K562 (cell line): ENCODE results near the gene P4HB. TPM values are rescaled to one million over a fixed set of nuclear protein-coding genes. Genes with fewer than 3 reads are reported as not detected.

Experiments used
- ATAC-seq: fragments of 200-7000 bp; cut with Tn5 transposase; 3 replicates; pipeline ENCODE4 v1.9.1; 2020; ENCODE audit warnings: moderate library complexity
- BruUV-seq: library from RNA; stranded (reverse); fragments of 400-500 nt; replicated peaks from 2 replicates; lab custom pipeline; 2021; lab: Mats Ljungman, UMichigan
- CTCF ChIA-PET: fragments of 300-600 bp; formaldehyde crosslinking; extraction: SDS; loops from one replicate; lab custom pipeline; 2021; ENCODE audit warnings: low intra/inter-chr PET ratio; lab: Yijun Ruan, JAX
- POLR2A ChIA-PET: fragments of 300-600, 350-650 bp; sonication (Branson Sonifier 250); formaldehyde crosslinking; extraction: SDS; loops from one replicate; lab custom pipeline; 2021; ENCODE audit warnings: antibody characterized with exemption, inconsistent platforms; lab: Yijun Ruan, JAX
- DNase-seq, 4 experiments: peaks; one replicate each; pipeline versions ENCODE4 v3.0.0 to v3.0.0-alpha.2; 2011 to 2018; ENCODE audit warnings: low spot score in 3 of 4, mixed read lengths in 3 of 4; ENCODE audit errors: extremely low read depth in 1 of 4
- FAIRE-seq: peaks from 2 replicates; lab custom pipeline; 2011; peaks lifted over from hg19 to GRCh38; lab: Jason Lieb, UNC
- H2AFZ ChIP-seq: 2 replicates; pipeline ENCODE4 v1.6.0; 2011; ENCODE audit warnings: low read depth, low read length, control low read depth, inconsistent platforms
- H3K27ac ChIP-seq: fragments of 200-600 bp; 3 replicates; pipeline ENCODE4 v1.8.0; 2011; ENCODE audit warnings: low read depth, mild to moderate bottlenecking, control low read depth, inconsistent platforms, low read length, moderate library complexity, mixed read lengths; ENCODE audit errors: extremely low read depth
- H3K27me3 ChIP-seq, 2 experiments: fragments of 300-600 bp in 1 of 2; 2 replicates in 1 of 2; 3 replicates in 1 of 2; pipeline versions ENCODE4 v1.6.0 to v1.8.0; 2011; ENCODE audit warnings: inconsistent platforms in 2 of 2, low read length in 2 of 2, mild to moderate bottlenecking in 1 of 2, mixed read lengths in 1 of 2, moderate library complexity in 1 of 2; ENCODE audit not compliant: control insufficient read depth in 2 of 2, insufficient read depth in 2 of 2
- H3K36me3 ChIP-seq: fragments of 300-600 bp; 3 replicates; pipeline ENCODE4 v1.8.0; 2011; ENCODE audit warnings: mild to moderate bottlenecking, low read length, inconsistent platforms; ENCODE audit not compliant: control insufficient read depth, insufficient read depth
- H3K4me1 ChIP-seq, 2 experiments: fragments of 200-600 bp in 1 of 2; replicated peaks in 1 of 2; 2 replicates in 1 of 2; 3 replicates in 1 of 2; pipeline versions ENCODE4 v1.5.1 to v1.8.0; 2011; ENCODE audit warnings: inconsistent platforms in 2 of 2, low read length in 2 of 2, mild to moderate bottlenecking in 1 of 2, mixed read lengths in 1 of 2, moderate library complexity in 1 of 2; ENCODE audit not compliant: control insufficient read depth in 2 of 2, insufficient read depth in 2 of 2
- H3K4me2 ChIP-seq: 2 replicates; pipeline ENCODE4 v1.6.1; 2011; ENCODE audit warnings: low read length, control low read depth, inconsistent platforms, mixed read lengths; ENCODE audit not compliant: insufficient read depth
- H3K4me3 ChIP-seq: fragments of 200-600 bp; sonication (generic), shearing (Covaris generic); 2 replicates; pipeline ENCODE4 v1.5.1; 2016; ENCODE audit warnings: control low read depth, inconsistent platforms
- H3K79me2 ChIP-seq: fragments of 200-600 bp; 3 replicates; pipeline ENCODE4 v1.8.0; 2011; ENCODE audit warnings: low read length, inconsistent platforms; ENCODE audit not compliant: control insufficient read depth, insufficient read depth
- H3K9ac ChIP-seq, 2 experiments: 2 replicates each; pipeline versions ENCODE4 v1.6.0 to v1.6.1; 2011; ENCODE audit warnings: low read depth in 2 of 2, low read length in 2 of 2, control low read depth in 1 of 2, inconsistent platforms in 1 of 2, mild to moderate bottlenecking in 1 of 2, mixed read lengths in 1 of 2; ENCODE audit not compliant: insufficient read depth in 1 of 2
- H3K9me1 ChIP-seq: one replicate; pipeline ENCODE4 v1.6.0; 2011; ENCODE audit warnings: inconsistent platforms, mild to moderate bottlenecking, low read length, moderate library complexity; ENCODE audit not compliant: control insufficient read depth, insufficient read depth
- H3K9me3 ChIP-seq: replicated peaks from 2 replicates; pipeline ENCODE4 v1.5.1; 2011; ENCODE audit warnings: low read depth, low read length, inconsistent platforms; ENCODE audit not compliant: control insufficient read depth, insufficient read depth
- H4K20me1 ChIP-seq: replicated peaks from 2 replicates; pipeline ENCODE4 v1.6.1; 2011; ENCODE audit warnings: low read length, inconsistent platforms, mixed read lengths; ENCODE audit not compliant: control insufficient read depth, insufficient read depth
- CBFA2T3 ChIP-seq: fragments of 450-650 bp; IDR thresholded peaks from 2 replicates; pipeline ENCODE4 v1.6.1; 2017
- CBFB ChIP-seq: sonication (generic); formaldehyde crosslinking; IDR thresholded peaks from 2 replicates; pipeline ENCODE4 v1.4.0; 2020; ENCODE audit warnings: mild to moderate bottlenecking, missing genetic modification reagents
- CBX8 ChIP-seq: fragments of 200-600 bp; sonication (generic); IDR thresholded peaks from 2 replicates; pipeline ENCODE4 v1.6.1; 2012; ENCODE audit warnings: borderline replicate concordance, mixed run types, low read depth, mild to moderate bottlenecking, moderate library complexity, mixed read lengths, low read length, control low read depth, inconsistent platforms; ENCODE audit not compliant: poor library complexity, severe bottlenecking; ENCODE audit errors: extremely low read depth
- KDM2B ChIP-seq: fragments of 250-450 bp; sonication (Bioruptor Pico); IDR thresholded peaks from 2 replicates; pipeline ENCODE4 v1.8.0; 2021; ENCODE audit warnings: mild to moderate bottlenecking, moderate library complexity
- MIER1 ChIP-seq: fragments of 450-650 bp; IDR thresholded peaks from 2 replicates; pipeline ENCODE4 v1.6.1; 2016; ENCODE audit warnings: antibody characterized with exemption, mild to moderate bottlenecking, low read depth
- NCOA6 ChIP-seq: fragments of 450-650 bp; IDR thresholded peaks from 2 replicates; pipeline ENCODE4 v1.6.1; 2017; ENCODE audit warnings: mild to moderate bottlenecking
- POU5F1 ChIP-seq: fragments of 150-350 bp; IDR thresholded peaks from 2 replicates; pipeline ENCODE4 v1.6.1; 2014; ENCODE audit warnings: borderline replicate concordance, low read length, low read depth, mild to moderate bottlenecking; ENCODE audit not compliant: partially characterized antibody
- PYGO2 ChIP-seq: fragments of 450-650 bp; IDR thresholded peaks from 2 replicates; pipeline ENCODE4 v1.6.1; 2016; ENCODE audit warnings: mild to moderate bottlenecking, missing genetic modification characterization, moderate library complexity, missing compliant biosample characterization
- STAT5A ChIP-seq: IDR thresholded peaks from 2 replicates; pipeline ENCODE4 v1.6.1; 2012; ENCODE audit warnings: low read length, inconsistent platforms, borderline replicate concordance
- TCFL5 ChIP-seq: fragments of 250-450 bp; sonication (Bioruptor Pico); conservative IDR thresholded peaks from 2 replicates; pipeline ENCODE4 v1.6.1; 2021; ENCODE audit warnings: mild to moderate bottlenecking, moderate library complexity, matching md5 sums
- TGIF2 ChIP-seq: sonication (generic); formaldehyde crosslinking; IDR thresholded peaks from 2 replicates; pipeline ENCODE4 v1.8.1; 2022; ENCODE audit warnings: mild to moderate bottlenecking, missing genetic modification reagents, moderate library complexity
- ZNF197 ChIP-seq: fragments of 200-800 bp; sonication (Bioruptor generic); IDR thresholded peaks from 2 replicates; pipeline ENCODE4 v1.6.1; 2016; ENCODE audit warnings: low read depth, missing genetic modification characterization, missing compliant biosample characterization
- WGBS: fragments of 100-300 bp; shearing (Covaris generic); methylation state at CpG from one replicate; pipeline ENCODE4 v1.1.6; 2016; ENCODE audit warnings: low coverage, mixed read lengths; ENCODE audit not compliant: insufficient coverage; ENCODE audit errors: missing lambda C conversion rate; 5-methylcytosine and 5-hydroxymethylcytosine counted together
- in situ Hi-C: fragments of 300-500 bp; cut with MboI; formaldehyde crosslinking; loops from 4 replicates; pipeline ENCODE4 v1.15.0; 2018; ENCODE audit warnings: inconsistent platforms, mixed read lengths
- intact Hi-C: fragments of 100-400 bp; cut with micrococcal nuclease; formaldehyde crosslinking; loops from 2 replicates; pipeline ENCODE4 v1.14.2; 2022
- polyA plus RNA-seq, 8 experiments: library from polyadenylated mRNA; depleted of rRNA in 4 of 8; stranded (reverse) in 5 of 8; unstranded in 3 of 8; fragments of >200 nt; fragmentation: Nextera tagmentation in 2 of 8; fragmentation: Illumina TruSeq in 1 of 8; extraction: Ambion mirVana in 2 of 8; extraction: Trizol in 1 of 8; gene quantifications; 2 replicates each; pipeline versions ENCODE4 v1.2.1 to v1.2.3, GENCODE V29; 2011 to 2014; ENCODE audit warnings: inconsistent platforms in 1 of 8, missing spikeins in 1 of 8
- total RNA-seq, 7 experiments: library from RNA; depleted of rRNA in 6 of 7; stranded (reverse); fragments of >200 nt in 6 of 7; fragmentation: Illumina TruSeq in 2 of 7; extraction: Trizol in 2 of 7; gene quantifications; 2 replicates each; pipeline versions ENCODE4 v1.2.1 to v1.2.3, GENCODE V29; 2011 to 2021; ENCODE audit warnings: low replicate concordance in 1 of 7
- TF ChIP-seq, protein P1 (sequence below): fragments of 250-450 bp; sonication (Bioruptor Pico); IDR thresholded peaks from 2 replicates; pipeline ENCODE4 v1.5.0; 2020; ENCODE audit warnings: mild to moderate bottlenecking
- TF ChIP-seq, protein P2 (sequence below): fragments of 450-650 bp; IDR thresholded peaks from 2 replicates; pipeline ENCODE4 v1.6.1; 2016; ENCODE audit warnings: missing biosample characterization, missing genetic modification characterization
- TF ChIP-seq, protein P3 (sequence below): fragments of 150-350 bp; IDR thresholded peaks from 2 replicates; pipeline ENCODE4 v1.6.1; 2014; ENCODE audit warnings: low read depth, mild to moderate bottlenecking, low read length, borderline replicate concordance

Gene P4HB
- total and polyA plus RNA-seq, 9 of the 15 experiments (the other 6 are each of a cell fraction or from before 2014, with no cell fraction given): 4.4 to 645 (median 325) TPM

DNA sequence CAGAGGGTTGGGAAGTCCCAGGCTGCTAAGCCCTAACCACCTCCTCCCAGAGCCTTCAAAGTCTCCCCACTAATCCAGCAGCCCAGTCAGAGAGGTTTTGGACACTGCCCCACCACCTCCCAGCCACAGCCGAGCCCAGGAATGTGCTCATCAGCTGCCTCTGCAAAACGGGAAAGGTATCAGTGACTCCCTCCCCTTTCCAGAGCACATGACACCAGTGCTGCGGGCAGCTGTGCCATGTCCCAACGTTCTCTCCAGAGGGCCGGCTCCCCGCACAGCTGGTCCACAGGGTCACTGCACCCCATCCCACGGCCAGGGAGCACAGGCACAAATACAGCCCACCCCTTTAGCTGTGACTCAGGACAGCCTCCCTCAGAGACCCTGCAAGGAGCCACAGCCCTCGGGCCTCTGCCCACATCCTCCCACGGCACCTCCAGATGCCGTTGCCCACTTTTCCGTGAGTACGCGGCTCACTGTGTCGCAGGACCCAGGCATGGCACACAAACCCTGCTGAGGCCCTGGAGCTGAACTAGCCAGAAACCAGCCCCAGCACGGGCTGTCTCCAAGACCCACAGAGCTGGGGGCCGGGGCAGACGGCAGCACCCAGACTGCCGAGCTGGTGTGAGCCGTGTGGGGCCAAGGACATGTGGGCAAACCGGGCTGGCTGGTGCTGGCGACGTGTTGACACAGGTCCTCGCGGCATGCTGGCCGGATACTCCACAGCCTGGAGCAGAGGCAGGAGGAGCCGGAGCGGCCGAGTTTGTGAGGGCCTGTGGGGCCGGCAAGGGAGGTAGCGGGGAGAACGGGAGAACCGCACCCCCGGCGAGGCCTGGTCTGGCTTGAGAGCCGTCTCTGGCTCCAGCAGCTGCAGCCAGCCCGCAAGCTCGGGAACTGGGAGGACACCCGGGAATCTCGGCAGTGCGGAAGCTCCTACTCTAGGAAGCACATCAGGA, 19.2 kb downstream of the P4HB start:
- H3K9me1 ChIP-seq: no peaks in the 10 kb centered on the region
- no peak for DNase-seq
- ChIA-PET CTCF (no interaction called here), POLR2A (interaction anchor here (1.0 to 8.0 kb wide), 6 partner anchors 8 to 20 kb away, joined by 3 to 85 read pairs (median 21); partner anchors contain the start of genes MCRIP1 and P4HB)
- peaks cover 13% of the 10 kb centered on the region for H4K20me1 ChIP-seq
- no peaks in the 10 kb centered on the region for H3K9me3 ChIP-seq
- intact Hi-C loops: no loop called here
- no peak overlapping the region for H3K4me3 ChIP-seq
- ATAC-seq: no peak
- no peak overlapping the region for H3K27ac ChIP-seq
- peaks cover 4 to 50% of the 10 kb centered on the region in 2 experiments; a peak in 4 of 5 replicates for H3K4me1 ChIP-seq
- no peak for FAIRE-seq
- in situ Hi-C loops: no loop called here
- WGBS: 80% methylated on average over 40 of the region's 40 CpGs
- peak overlapping the region in 1 of 2 experiments; percentile 74; a peak in 2 of 4 replicates for H3K9ac ChIP-seq
- H3K4me2 ChIP-seq: no peak overlapping the region
- no TSS peak for BruUV-seq
- H2AFZ ChIP-seq: no peak overlapping the region
- peaks cover 35% of the 10 kb centered on the region; the same call in 2 of the 3 replicates for H3K36me3 ChIP-seq
- no peaks in the 10 kb centered on the region for H3K79me2 ChIP-seq
- no peaks in the 10 kb centered on the region for H3K27me3 ChIP-seq
- TF ChIP-seq, protein P1, sequence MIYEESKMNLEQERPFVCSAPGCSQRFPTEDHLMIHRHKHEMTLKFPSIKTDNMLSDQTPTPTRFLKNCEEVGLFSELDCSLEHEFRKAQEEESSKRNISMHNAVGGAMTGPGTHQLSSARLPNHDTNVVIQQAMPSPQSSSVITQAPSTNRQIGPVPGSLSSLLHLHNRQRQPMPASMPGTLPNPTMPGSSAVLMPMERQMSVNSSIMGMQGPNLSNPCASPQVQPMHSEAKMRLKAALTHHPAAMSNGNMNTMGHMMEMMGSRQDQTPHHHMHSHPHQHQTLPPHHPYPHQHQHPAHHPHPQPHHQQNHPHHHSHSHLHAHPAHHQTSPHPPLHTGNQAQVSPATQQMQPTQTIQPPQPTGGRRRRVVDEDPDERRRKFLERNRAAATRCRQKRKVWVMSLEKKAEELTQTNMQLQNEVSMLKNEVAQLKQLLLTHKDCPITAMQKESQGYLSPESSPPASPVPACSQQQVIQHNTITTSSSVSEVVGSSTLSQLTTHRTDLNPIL: no peak
- TF ChIP-seq, protein P2, sequence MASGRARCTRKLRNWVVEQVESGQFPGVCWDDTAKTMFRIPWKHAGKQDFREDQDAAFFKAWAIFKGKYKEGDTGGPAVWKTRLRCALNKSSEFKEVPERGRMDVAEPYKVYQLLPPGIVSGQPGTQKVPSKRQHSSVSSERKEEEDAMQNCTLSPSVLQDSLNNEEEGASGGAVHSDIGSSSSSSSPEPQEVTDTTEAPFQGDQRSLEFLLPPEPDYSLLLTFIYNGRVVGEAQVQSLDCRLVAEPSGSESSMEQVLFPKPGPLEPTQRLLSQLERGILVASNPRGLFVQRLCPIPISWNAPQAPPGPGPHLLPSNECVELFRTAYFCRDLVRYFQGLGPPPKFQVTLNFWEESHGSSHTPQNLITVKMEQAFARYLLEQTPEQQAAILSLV: no peak
- TF ChIP-seq NCOA6: no peak
- TF ChIP-seq, protein P3, sequence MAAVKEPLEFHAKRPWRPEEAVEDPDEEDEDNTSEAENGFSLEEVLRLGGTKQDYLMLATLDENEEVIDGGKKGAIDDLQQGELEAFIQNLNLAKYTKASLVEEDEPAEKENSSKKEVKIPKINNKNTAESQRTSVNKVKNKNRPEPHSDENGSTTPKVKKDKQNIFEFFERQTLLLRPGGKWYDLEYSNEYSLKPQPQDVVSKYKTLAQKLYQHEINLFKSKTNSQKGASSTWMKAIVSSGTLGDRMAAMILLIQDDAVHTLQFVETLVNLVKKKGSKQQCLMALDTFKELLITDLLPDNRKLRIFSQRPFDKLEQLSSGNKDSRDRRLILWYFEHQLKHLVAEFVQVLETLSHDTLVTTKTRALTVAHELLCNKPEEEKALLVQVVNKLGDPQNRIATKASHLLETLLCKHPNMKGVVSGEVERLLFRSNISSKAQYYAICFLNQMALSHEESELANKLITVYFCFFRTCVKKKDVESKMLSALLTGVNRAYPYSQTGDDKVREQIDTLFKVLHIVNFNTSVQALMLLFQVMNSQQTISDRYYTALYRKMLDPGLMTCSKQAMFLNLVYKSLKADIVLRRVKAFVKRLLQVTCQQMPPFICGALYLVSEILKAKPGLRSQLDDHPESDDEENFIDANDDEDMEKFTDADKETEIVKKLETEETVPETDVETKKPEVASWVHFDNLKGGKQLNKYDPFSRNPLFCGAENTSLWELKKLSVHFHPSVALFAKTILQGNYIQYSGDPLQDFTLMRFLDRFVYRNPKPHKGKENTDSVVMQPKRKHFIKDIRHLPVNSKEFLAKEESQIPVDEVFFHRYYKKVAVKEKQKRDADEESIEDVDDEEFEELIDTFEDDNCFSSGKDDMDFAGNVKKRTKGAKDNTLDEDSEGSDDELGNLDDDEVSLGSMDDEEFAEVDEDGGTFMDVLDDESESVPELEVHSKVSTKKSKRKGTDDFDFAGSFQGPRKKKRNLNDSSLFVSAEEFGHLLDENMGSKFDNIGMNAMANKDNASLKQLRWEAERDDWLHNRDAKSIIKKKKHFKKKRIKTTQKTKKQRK: no peak
- no peak for TF ChIP-seq KDM2B (CRISPR knock-in tag)
- TF ChIP-seq PYGO2 (tag): no peak
- no peak for TF ChIP-seq CBFA2T3
- TF ChIP-seq CBFB (CRISPR knock-in tag): 0 out of 2 replicates have a peak, but pooled peaks have one; percentile 32
- no peak for TF ChIP-seq STAT5A
- no peak for TF ChIP-seq POU5F1
- TF ChIP-seq ZNF197 (CRISPR knock-in tag): no peak
- TF ChIP-seq TCFL5 (CRISPR knock-in tag): no peak
- no peak for TF ChIP-seq CBX8
- 0 out of 2 replicates have a peak, but pooled peaks have one; percentile 14 for TF ChIP-seq TGIF2
- TF ChIP-seq MIER1: no peak
